Transverse colon (tissue), 4 donors: Measurements from ENCODE around the gene VLDLR.

Experiments
- EP300 ChIP-seq: sonication (generic); formaldehyde crosslinking; IDR thresholded peaks from one replicate; pipeline ENCODE4 v1.6.1; 2017; ENCODE audit warnings: antibody characterized with exemption, low read depth
- POLR2A ChIP-seq: fragments of 450-650 bp; IDR thresholded peaks from one replicate; pipeline ENCODE4 v1.6.1; 2016; ENCODE audit warnings: antibody characterized with exemption, mild to moderate bottlenecking, moderate library complexity
- POLR2AphosphoS5 ChIP-seq, 3 donors: sonication (generic); formaldehyde crosslinking; IDR thresholded peaks; one replicate each; pipeline ENCODE4 v1.6.1; 2016; ENCODE audit warnings: antibody characterized with exemption in 3 of 3
- TF ChIP-seq, protein P1 (sequence below), 5 experiments: fragments of 200-600 bp in 3 of 5; fragments of 450-650 bp in 2 of 5; sonication (generic) in 3 of 5; IDR thresholded peaks; 1 replicate in 2 of 5; 2 replicates in 3 of 5; pipeline ENCODE4 v1.5.1; 2016 to 2017; ENCODE audit warnings: antibody characterized with exemption in 5 of 5, inconsistent platforms in 3 of 5, mild to moderate bottlenecking in 2 of 5, moderate library complexity in 1 of 5

GRCh38 chr9:2601785-2602378 lies 19.7 kb upstream of the VLDLR start:
- TF ChIP-seq POLR2AphosphoS5 (IDR thresholded peaks at IDR 0.05), result no peak
- no peak for TF ChIP-seq EP300
- TF ChIP-seq POLR2A, result no peak
- TF ChIP-seq, protein P1, sequence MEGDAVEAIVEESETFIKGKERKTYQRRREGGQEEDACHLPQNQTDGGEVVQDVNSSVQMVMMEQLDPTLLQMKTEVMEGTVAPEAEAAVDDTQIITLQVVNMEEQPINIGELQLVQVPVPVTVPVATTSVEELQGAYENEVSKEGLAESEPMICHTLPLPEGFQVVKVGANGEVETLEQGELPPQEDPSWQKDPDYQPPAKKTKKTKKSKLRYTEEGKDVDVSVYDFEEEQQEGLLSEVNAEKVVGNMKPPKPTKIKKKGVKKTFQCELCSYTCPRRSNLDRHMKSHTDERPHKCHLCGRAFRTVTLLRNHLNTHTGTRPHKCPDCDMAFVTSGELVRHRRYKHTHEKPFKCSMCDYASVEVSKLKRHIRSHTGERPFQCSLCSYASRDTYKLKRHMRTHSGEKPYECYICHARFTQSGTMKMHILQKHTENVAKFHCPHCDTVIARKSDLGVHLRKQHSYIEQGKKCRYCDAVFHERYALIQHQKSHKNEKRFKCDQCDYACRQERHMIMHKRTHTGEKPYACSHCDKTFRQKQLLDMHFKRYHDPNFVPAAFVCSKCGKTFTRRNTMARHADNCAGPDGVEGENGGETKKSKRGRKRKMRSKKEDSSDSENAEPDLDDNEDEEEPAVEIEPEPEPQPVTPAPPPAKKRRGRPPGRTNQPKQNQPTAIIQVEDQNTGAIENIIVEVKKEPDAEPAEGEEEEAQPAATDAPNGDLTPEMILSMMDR (IDR thresholded peaks at IDR 0.05), result no peak
